NCI-H146 treated with DMSO at 0.1 percent for 48 hours (cell line): Measurements from ENCODE around the gene CPE.

ENCODE experiments used
- DNase-seq: peaks from one replicate; lab custom pipeline; 2025; ENCODE audit not compliant: unreplicated experiment; lab: John Stamatoyannopoulos, UW

The CPE gene

GRCh38 chr4:165364452-165365080 lies 14.2 kb upstream of the CPE start:
- DNase-seq, result no peak

DNA sequence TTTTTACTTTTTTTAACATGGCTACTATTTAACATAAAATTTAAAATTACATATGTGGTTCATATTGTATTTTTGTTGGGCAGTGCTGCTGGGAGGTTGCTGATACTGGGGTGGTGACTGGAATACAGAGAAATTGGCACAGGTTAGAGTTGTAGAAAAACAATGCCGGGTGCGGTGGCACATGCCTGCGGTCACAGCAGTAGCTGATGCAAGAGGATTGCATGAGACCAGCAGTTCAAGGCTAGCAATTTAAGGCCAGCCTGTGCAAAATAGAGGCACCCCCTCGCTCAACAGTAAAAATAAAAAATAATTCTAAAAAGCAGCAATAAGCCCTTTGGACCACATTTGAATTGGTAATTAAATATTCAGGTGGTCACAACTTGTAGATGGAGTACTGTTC lies 11.8 kb upstream of the CPE start:
- no peak for DNase-seq

- DNase-seq, result peak; percentile 35
Measured at GRCh38 chr4:165368114-165368513, 10.7 kb upstream of the CPE start.

DNA sequence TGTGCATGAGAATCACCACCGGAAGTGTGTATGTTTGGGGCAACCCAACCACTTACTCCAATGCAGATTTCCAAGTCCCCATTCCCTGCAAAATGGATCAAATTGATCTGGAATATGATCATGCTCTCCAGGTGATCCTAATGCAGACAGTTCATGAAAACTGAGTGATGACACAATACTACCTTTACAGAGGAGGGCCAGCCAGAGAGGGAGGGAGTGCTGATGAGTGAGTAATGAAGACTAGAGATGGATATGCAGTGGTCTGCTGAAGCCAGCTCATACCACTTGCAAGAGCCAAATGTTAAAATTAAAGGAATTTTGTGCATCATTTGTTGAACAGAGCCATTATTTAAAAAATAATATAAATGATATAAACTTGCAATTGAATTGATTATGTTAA lies 10.2 kb upstream of the CPE start:
- no peak for DNase-seq

DNA sequence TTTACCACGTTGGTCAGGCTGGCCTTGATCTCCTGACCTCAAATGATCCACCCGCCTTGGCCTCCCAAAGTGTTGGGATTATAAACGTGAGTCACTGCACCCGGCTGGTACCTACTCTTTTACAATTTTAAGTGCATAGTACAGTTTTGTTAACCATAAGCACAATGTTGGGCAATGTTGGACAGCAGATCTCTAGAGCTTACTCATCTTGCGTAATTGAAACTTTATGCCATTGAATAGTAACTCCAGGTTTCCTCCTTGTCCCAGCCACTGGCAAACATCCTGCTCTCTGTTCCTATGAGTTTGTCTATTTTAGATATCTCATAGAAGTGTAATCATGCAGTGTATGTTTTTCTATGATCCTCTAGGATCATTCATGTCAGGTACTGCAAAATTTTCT lies 9.3 kb upstream of the CPE start:
- no peak for DNase-seq

DNA sequence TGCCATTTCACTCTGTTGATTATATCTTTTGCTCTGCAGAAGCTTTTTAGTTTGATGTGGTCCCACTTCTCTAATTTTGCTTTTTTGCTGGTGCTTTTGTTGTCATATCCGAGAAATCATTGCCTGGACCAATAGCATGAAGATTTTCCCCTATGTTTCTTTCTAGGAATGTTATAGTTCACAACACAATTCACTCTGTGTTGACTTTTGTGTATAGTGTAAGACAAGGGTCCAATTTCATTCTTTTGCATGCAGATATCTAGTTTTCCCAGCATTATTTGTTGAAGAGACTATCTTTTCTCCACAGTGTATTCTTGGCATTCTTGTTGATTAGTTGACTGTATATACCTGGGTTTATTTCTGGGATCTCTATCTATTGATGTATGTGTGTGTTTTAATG lies 8.3 kb upstream of the CPE start:
- no peak for DNase-seq

GRCh38 chr4:165375465-165375864 lies 3.3 kb upstream of the CPE start:
- no peak for DNase-seq

DNA sequence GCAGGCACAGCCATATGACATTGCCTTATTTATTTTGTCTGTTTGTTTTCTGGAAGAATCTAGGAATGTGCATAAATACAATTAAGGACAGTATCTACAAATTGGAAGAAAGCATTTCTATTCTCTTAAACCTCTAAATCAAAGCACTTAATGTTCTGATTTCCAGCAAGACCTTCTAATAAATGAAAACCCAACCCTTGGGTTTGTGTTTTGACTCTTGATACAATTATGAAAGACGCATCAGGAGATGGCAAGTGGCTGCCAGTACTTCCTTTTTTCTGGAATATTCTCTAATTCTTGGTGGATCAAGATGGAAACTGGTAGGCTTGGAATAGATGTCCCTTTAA lies 437 bp upstream of the CPE start:
- no peak for DNase-seq

- no peak for DNase-seq
Measured at GRCh38 chr4:165379678-165380064, 863 bp downstream of the CPE start.

DNA sequence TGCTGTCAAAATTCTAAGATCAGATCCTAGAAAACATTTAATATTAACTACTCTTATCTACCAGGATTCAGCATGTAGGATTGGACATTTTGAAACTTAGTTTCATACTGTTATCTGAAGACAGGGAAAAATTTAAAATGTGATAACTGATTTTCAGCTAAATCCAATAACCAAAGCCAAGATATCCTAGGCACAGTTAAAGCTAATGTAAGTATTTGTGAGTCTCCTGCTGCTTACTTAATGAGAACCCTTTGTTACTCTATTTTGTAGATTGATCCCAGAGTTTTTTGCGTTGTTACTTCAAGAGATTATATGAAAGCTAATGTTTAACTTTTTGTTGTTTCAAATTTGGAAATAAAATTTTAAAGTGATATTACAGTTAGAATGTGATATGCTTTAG lies 2.0 kb downstream of the CPE start:
- no peak for DNase-seq

DNA sequence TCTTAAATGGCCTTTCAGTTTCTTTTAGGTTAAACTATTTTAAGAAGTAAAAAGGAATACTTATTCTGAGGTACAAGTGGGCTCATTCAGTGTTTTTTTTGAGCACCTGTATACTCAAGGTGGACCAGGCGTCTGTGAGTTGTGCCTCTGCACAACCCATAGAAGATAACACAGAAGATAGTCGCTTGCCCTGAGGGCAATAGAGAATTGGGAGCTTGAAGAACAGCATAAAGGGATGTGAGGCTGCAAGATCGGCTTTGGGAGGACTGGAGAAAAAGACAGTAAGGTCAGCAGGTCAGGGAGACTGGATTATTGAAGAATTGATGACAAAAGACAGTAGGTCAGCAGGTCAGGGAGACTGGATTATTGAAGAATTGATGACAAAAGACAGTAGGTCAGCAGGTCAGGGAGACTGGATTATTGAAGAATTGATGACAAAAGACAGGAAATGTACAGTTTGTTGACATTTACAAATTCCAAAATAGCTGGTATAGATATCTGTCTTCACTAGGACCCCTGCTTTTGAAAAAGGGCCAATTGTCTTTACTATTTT lies 3.1 kb downstream of the CPE start:
- peak; percentile 3 for DNase-seq

GRCh38 chr4:165382640-165383039 lies 3.8 kb downstream of the CPE start:
- DNase-seq, result no peak

DNA sequence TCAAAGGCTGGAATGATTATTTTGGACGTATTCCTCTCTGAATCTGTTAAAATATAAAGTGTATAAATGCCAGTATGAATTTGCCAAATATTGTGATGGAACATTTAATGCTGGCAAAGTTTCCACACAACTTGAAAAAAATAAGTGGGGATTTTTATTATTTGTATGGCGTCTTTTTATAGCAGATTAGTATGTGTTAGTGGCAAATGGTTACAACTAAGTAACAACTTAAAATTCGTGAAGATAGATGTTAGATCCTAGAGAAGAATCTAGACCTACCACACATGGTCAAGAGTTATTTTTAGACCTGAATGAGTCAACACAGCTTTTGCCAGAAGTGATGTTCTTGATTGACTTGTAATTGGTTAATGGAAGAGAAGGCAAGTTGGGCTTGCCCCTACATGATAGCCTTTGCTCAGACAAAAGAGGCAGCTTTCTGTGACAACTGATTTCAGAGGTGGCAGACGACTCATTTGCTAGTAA lies 4.8 kb downstream of the CPE start:
- DNase-seq, result peak; percentile 13

- no peak for DNase-seq
Measured at GRCh38 chr4:165384186-165384585, 5.4 kb downstream of the CPE start.

GRCh38 chr4:165384598-165384997 lies 5.8 kb downstream of the CPE start:
- DNase-seq, result no peak

DNA sequence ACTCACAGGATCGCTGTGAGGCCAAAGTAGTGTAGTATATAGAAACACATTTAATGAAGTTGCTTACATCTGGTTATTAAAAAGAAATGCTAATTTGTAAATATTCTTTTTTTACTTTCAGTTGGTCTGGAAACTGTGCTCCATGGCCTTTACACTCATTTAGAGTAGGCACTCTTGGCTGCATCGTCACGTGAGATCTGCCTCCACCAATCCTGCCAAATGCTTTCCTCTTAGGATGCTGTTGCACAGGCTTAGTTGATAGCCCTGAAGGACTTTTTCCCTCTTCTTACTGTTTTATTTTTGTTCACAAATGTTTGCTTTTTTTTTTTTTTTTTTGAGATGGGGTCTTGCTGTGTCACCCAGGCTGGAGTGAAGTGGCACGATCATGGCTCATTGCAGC lies 6.3 kb downstream of the CPE start:
- no peak for DNase-seq

DNA sequence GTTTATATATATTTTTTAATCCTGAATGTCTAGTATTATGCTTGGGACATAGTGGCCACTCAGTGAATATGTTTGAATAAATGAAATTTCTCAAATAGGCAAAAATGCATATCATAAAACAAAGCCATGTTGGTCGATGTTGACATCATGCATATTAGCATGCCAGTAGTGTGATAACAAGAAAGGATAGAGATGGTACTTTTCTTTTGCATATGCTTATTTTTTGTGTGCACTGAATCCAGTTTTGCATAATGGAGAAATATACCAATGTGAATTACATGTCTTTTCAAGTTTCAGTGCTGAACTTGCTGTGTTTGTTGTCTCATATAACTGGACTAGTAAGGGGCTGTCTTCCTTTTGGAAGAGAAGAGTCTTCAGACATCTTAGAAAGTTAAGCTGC lies 7.5 kb downstream of the CPE start:
- no peak for DNase-seq

GRCh38 chr4:165388756-165389155 lies 9.9 kb downstream of the CPE start:
- DNase-seq, result no peak

GRCh38 chr4:165393051-165393450 lies 14.2 kb downstream of the CPE start:
- DNase-seq, result no peak

DNA sequence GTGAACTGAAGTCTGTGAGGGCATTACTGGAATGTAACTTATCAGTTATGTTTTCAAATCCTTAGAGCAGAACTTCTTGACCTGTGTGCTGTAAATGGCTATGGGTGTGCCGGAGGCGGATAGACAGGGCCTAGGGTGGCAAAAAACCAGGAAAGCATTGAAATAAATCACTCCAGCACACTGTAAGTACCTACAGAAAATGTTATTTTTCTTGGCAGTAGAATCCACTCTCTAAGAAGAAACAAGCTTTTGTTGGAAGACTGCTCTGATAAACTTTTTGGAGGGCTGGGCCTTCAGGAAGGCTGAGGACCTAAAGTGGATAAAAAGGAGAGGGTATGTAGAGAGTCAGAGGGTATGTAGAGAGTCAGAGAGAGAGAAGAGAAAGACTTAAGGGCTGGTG lies 14.9 kb downstream of the CPE start:
- no peak for DNase-seq

- DNase-seq, result no peak
Measured at GRCh38 chr4:165394275-165394674, 15.5 kb downstream of the CPE start.

GRCh38 chr4:165398570-165398969 lies 19.8 kb downstream of the CPE start:
- DNase-seq, result peak; percentile 76

DNA sequence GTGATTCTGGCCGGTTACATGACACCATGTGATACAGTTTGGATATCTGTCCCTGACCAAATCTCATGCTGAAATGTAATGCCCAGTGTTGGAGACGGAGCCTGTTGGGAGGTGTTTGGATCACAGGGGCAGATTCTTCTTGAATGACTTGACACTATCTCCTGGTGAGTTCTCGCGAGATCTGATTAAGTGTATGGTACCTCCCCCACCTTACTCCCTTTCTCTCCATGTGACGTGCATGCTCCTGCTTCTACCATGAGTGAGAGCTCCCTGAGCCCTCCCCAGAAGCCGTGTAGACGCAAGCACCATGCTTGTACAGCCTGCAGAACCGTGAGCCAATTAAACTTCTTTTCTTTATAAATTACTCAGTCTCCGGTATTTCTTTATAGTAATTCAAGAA lies 23.6 kb downstream of the CPE start:
- DNase-seq, result no peak
